ENCODE data around the gene AGRP.

The AGRP gene

DNA sequence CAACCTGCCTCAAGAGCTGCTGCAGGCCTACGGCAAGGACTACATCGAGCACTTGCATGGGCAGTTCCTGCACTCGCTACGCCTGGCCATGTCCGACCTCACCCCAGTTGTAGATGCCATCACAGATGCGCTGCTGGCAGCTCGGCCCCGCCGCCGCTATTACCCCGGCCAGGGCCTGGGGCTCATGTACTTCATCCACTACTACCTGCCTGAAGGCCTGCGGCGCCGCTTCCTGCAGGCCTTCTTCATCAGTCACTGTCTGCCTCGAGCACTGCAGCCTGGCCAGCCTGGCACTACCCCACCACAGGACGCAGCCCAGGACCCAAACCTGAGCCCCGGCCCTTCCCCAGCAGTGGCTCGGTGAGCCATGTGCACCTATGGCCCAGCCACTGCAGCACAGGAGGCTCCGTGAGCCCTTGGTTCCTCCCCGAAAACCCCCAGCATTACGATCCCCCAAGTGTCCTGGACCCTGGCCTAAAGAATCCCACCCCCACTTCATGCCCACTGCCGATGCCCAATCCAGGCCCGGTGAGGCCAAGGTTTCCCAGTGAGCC is 46.6 kb downstream of the AGRP start:
- H3K4me3 ChIP-seq (ENCODE audit: low read depth, low read length): no peak overlapping the region
- TF ChIP-seq, protein P1, sequence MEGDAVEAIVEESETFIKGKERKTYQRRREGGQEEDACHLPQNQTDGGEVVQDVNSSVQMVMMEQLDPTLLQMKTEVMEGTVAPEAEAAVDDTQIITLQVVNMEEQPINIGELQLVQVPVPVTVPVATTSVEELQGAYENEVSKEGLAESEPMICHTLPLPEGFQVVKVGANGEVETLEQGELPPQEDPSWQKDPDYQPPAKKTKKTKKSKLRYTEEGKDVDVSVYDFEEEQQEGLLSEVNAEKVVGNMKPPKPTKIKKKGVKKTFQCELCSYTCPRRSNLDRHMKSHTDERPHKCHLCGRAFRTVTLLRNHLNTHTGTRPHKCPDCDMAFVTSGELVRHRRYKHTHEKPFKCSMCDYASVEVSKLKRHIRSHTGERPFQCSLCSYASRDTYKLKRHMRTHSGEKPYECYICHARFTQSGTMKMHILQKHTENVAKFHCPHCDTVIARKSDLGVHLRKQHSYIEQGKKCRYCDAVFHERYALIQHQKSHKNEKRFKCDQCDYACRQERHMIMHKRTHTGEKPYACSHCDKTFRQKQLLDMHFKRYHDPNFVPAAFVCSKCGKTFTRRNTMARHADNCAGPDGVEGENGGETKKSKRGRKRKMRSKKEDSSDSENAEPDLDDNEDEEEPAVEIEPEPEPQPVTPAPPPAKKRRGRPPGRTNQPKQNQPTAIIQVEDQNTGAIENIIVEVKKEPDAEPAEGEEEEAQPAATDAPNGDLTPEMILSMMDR (IDR thresholded peaks at IDR 0.05; ENCODE audit: low read depth, low read length): no peak

DNA sequence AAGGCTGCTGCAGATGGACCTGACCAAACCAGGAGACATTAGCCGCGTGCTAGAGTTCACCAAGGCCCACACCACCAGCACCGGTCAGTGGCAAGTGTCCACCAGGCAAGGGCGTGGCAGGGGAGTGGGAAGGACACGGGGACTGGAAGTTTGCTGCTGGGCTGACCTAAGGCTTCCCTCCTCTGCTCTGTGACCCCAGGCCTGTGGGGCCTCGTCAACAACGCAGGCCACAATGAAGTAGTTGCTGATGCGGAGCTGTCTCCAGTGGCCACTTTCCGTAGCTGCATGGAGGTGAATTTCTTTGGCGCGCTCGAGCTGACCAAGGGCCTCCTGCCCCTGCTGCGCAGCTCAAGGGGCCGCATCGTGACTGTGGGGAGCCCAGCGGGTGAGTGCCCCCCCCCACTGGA is 47.6 kb downstream of the AGRP start:
- TF ChIP-seq, protein P1 (IDR thresholded peaks at IDR 0.05; ENCODE audit: low read depth, low read length): no peak
- H3K4me3 ChIP-seq (ENCODE audit: low read depth, low read length): no peak overlapping the region

DNA sequence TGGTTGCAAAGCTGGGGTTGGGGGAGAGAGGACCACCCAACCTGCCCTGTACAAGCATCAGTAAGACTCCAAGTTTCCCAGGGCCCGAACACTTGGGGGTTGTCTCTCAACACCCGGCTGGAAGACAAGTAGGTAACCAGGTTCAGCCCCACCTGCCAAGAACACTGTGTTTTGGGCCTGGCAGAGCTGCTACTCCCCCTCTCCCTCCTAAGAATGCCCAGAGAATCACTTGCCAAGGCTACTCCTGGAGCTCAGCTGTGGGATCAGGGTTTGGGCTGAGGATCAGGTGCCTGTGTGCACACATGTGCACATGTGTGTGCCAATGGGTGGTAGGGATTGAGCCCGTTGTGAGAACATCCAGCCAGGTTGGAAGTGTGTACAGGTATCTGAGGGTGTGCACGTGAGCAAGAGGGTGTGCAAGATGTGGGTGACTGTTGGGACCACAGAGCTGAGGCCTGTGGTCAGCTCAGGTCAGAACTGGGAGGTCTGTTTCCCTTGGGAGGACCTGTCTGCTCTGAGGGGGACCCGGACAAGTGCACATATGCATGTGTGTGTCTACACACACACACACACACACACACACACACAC is 50.1 kb downstream of the AGRP start:
- TF ChIP-seq, protein P1 (IDR thresholded peaks at IDR 0.05; ENCODE audit: low read depth, low read length): no peak
- H3K4me3 ChIP-seq (ENCODE audit: low read depth, low read length): no peak overlapping the region

All from WI38 (cell line).